GM13976 (cell line): ENCODE measurements around the gene AUTS2.

ENCODE experiments used
- DNase-seq: peaks from one replicate; pipeline ENCODE4 v3.0.0; 2012; ENCODE audit warnings: low spot score
- CTCF ChIP-seq: IDR thresholded peaks from 2 replicates; pipeline ENCODE4 v1.5.1; 2012; ENCODE audit warnings: borderline replicate concordance, mild to moderate bottlenecking; ENCODE audit not compliant: insufficient read depth; ENCODE audit errors: extremely low read depth, missing control alignments, control extremely low read depth
- in situ Hi-C: fragments of 300-500 bp; cut with MboI; formaldehyde crosslinking; loops from one replicate; pipeline ENCODE4 v1.12.0; 2022; ENCODE audit warnings: low sequenced_read_pairs, mixed read lengths, inconsistent platforms; ENCODE audit not compliant: unreplicated experiment

The AUTS2 gene

GRCh38 chr7:69630292-69630691 lies 32.0 kb downstream of the AUTS2 start:
- in situ Hi-C loops: no loop called here
- no peak for TF ChIP-seq CTCF
- DNase-seq: no peak

- in situ Hi-C loops: no loop called here
- DNase-seq: no peak
- no peak for TF ChIP-seq CTCF
Measured at GRCh38 chr7:69631131-69631530, 32.9 kb downstream of the AUTS2 start.

DNA sequence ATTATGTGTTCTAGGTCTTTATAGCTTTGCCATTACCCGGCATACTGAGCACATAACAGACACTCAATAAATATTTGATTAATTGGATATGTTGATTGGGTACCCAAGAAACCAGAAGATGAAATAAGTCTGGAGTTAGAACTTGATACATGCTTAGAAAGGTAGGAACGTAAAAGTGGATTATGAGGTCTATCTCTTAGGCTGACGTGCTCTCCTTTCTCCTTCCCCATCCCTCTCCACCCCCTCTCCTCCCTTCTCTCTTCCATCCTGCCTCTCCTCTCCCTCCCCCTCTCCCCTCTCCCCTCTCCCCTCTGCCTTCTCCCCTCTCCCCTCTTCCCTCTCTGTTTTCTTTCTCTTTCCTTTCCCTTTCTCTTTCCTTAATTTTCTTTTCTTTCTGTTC lies 34.0 kb downstream of the AUTS2 start:
- no peak for TF ChIP-seq CTCF
- in situ Hi-C loops: no loop called here
- DNase-seq: no peak

- TF ChIP-seq CTCF: no peak
- no peak for DNase-seq
- in situ Hi-C loops: no loop called here
Measured at GRCh38 chr7:69633122-69633831, 35.0 kb downstream of the AUTS2 start.

DNA sequence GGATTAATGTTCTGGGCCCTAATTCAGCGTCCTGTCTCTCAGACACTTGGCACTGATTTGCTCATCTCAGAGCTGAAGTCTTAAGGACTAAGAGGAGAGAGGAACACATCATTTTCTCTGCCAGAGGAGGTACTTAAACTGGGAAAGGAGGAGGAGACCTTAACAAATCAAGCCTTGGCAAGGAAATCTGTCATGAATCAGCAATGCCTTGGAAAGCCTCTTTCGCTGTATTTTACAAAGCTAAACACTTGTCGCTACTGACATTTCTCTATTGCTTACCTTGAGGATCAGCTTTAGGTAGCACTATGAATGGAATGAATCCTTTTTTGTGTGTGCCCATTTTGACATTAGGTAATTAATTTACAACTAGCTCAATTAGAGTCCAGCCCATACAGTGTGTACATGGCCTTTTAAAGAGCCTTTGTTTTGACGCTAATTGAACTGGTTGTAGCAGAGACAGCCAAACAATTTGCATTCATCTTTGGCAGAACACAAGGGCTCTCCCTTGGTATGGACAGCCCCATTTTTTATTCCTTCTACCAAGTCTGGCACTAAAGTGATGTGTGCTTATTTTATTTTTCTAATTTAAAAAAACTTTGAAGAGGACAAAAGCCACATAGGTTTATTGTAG lies 37.4 kb downstream of the AUTS2 start:
- no peak for TF ChIP-seq CTCF
- in situ Hi-C loops: no loop called here
- DNase-seq: no peak

GRCh38 chr7:69638674-69639073 lies 40.4 kb downstream of the AUTS2 start:
- in situ Hi-C loops: no loop called here
- TF ChIP-seq CTCF: no peak
- no peak for DNase-seq
